Endometrial microvascular endothelial cells (primary cell): ENCODE measurements around the gene KCNF1. TPM values are rescaled to one million over a fixed set of nuclear protein-coding genes. Genes with fewer than 3 reads are reported as not detected.

Experiments
- in situ Hi-C: cut with HindIII; loops from 2 replicates; pipeline ENCODE4 v1.10.0; 2017; ENCODE audit warnings: low sequenced_read_pairs, low pct_unique_long_range_greater_than_20kb; ENCODE audit errors: inconsistent ontology term
- total RNA-seq: library from RNA; depleted of rRNA; stranded (reverse); fragments of >200 nt; gene quantifications from one replicate; pipeline ENCODE4 v1.2.3, GENCODE V29; 2015; ENCODE audit errors: inconsistent ontology term

Gene KCNF1
- total RNA-seq, 1 donor from 2014 or later = not detected

DNA sequence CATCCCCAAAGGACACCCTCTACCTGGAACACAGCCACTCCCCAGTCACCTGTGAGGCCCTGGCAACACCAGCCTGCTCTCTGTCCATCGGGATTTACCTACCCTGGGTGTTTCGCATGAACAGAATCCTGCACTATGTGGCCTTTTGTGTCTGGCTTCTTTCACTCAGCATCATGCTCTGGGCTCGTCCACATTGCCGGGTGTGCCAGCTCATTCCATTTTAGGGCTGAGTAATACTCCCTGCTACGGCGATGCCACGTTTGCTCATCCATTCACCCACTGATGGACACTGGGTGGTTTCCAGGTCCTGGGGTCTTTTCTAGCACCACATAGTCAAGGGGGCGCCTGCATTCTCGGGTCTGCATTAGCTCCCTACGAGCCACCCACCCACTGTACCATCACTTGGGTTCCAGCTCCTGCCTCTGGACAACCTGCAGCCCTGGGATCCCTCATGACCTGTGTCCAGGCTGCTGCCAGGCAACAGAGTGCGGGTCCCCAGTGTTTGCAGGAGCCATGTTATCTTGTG lies 22.0 kb downstream of the KCNF1 start:
- in situ Hi-C loops = no loop called here

DNA sequence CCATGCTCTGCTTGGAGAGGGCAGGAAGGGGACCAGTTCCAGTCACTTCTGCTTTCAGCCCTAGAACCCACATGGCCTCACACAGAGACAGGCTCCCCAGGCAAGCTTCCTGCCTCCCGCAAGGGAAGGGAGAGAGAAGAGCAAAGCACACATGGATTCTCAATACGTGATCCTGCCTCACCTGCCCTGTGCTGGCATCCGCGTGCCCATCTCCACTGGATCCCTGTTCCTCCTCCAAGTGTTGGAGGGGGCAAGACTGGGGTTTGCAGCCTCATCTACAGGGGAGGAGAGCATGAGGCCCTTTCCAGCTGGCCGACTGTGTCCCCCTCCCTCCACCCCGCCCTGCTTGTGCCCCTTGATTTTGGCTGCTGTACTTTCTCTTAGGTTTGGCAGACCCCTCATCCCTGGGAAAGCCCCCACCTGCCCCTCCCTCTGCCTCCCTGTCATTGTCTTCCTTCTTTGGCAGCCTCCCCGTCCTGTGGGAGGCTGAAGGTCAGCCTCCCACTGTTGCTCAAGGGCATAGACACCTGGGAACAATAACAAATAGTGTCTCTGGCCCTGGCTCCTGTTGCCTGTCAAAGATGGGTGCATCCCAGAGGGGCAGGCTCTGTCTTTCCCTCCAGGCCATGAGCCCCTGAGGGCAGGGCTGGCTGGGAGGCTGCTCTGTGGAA lies 22.7 kb downstream of the KCNF1 start:
- in situ Hi-C loops = no loop called here

DNA sequence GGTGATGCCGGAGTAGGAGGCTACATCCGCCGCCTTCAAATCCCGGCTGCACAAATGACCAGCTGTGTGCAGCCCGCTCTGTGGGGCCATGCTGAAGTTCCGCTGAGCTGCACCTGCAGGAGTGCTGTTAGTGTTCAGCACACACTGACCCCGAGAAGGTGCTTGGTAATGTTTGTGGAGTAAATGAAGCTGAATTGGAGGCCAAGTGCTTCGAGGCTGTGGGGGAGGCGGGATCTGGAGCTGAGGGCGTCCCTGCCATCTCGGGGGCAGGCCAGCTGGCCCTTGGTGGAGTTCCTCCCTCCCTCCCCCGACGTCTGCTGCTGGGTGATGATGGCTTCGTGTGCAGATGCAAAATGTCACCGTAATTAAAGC lies 23.2 kb downstream of the KCNF1 start:
- in situ Hi-C loops = no loop called here

DNA sequence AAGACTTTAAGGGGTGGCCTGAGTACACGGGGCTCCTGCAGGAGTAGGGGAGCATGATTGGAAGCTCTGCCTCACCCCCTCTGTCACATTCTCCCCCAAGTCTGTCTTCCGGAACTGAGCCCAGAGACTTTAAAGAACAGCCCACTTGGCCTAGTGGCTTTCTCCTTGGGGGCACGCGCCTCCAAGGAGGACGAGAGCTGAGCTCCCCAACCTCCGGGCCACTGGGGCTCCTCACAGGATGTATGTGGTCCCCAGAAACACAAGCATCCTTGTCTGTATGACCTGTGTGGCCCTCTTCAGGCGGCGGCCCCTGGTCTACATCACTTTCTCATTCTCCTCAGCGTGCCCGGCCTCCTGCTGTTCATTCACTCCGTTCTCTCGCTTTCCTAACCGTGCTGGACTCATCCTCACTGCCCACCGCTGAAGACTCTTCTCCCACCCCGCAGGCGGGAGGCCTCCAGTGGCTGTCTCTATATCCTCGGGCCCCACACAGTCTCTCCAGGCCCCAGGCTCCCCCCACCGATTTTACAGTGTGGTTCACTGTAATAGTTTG lies 23.7 kb downstream of the KCNF1 start:
- in situ Hi-C loops = no loop called here

DNA sequence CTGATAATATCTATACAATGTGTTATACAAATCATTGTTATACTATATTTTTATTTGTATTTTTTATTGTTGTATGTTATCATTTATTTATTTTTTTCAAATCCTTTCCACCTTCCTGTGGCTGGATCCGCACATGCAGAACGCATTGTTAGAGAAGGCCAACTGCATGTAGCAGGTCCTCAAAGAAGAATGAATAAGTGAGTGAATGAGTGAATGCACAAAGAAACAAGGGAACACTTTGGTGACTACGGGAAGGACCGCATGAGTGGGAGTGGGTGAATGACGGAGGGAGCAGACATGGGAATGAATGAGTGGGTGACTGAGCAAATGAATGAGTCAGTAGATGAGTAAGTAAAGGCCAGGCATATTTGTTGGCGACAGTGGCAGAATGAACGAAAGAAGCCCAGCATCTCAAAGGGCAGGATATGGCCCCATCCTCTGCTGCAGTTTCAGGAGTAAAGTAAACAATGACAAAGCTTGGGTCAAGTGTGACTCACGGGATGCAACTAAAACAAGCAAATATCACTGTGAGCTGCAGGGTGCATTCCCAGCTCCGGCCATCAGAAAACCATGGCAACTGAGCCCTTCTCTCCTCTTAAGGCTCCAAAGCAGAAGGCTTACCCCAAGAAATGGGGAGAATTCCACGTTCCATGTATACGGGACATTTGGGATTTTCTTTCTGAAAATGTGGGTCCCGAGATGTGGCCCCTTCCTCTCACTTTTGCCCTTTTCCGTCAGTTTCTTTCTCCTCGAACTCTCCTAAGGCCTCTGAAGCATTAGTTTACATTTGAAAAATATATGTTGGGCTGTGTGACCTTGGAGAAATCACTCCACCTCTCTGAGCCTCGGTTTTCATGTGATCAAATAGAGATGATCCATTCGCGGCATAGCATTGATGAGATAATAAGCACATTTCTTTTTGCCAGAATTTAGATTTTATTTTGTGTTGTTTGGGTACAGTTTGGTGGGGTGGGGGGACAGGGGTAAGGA lies 24.5 kb downstream of the KCNF1 start:
- in situ Hi-C loops = no loop called here

DNA sequence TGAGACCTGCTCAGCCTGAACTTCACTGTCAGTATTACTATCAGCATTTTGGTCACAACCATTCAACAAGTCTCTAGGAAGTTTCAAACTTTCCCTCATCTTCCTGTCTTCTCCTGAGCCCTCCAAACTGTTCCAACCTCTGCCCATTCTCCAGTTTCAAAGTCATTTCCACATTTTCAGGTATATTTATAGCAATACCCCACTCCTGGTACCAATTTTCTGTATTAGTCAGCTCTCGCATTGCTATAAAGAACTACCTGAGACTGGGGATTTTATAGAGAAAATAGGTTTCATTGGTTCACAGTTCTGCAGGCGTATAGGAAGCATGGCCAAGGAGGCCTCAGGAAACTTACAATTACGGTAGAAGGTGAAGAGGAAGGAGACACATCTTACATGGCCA lies 27.3 kb downstream of the KCNF1 start:
- in situ Hi-C loops = no loop called here

DNA sequence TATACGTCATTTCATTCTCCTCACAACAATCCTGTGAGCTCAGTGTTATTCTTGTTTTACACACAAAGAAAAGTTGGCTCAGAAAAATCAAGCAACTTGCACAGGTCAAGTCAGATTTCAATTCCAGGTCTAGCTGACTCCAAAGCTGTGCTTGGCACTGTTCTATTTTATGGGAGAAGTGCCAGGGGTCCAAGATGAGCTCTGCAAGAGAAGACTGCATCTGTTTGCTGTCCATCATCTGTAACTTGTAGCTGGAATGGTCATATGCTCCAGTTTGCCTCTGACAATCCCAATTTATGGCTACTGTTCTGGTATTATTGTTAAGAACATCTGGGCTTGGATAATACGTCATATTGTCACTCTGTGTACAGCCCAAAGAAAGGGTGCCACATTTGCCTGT lies 28.9 kb downstream of the KCNF1 start:
- in situ Hi-C loops = no loop called here

DNA sequence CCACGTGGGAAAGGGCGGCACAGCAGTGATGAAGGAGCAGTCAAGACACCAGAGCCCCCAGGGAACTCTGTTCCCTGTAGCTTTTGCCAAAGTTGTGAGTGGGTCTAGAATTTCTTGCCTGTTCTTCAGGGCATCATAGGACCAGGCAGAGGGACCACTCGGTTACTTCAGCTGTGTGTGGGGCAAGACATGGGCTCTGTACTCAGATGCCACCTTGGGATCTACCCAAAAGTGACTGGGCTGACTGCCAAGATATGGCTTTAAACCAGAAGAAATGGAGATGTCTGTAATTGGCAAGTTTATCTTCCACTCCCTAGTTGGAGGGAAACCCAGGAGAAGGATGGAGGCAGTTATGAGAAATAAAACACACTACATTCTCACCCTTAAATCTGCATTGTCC lies 29.6 kb downstream of the KCNF1 start:
- in situ Hi-C loops = no loop called here

DNA sequence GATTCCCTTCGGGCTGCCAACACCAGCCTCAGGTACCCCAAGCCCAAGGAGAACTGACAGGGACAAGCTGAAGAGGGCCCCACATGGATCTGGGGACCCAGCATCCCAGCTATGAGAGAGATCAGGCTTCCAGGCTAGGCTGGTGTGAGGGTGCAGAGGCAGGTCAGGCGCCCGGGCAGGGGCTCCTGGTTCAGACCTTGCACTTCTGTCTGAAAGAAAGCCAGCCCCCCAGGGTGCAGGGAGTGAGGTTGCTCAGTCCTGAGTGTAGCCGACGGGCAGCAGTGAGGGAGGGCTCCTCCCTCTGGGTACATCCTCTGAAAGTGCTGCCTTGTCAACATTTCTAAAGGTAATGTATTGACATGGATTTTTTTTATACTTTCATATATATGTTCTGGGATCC lies 33.1 kb downstream of the KCNF1 start:
- in situ Hi-C loops = no loop called here

DNA sequence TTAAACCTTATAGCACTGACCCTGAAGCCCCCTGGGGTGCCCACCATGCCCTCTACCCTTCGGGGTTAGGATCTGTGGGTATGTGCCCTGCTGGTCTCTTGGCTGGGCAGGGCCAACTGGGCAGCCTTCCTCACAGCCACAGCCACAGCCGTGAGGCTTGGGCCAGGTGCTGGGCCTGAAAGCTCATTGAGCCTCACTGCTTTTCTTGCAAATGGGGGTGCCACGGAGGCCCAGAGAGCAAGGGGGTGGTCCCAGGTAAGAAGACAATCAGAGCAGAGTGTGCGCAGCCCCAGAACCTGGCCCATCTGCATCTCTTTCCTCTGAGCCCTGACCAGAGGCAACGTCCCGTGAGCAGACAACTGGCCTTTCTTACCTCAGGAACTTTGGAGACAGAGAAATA lies 34.7 kb downstream of the KCNF1 start:
- in situ Hi-C loops = no loop called here

DNA sequence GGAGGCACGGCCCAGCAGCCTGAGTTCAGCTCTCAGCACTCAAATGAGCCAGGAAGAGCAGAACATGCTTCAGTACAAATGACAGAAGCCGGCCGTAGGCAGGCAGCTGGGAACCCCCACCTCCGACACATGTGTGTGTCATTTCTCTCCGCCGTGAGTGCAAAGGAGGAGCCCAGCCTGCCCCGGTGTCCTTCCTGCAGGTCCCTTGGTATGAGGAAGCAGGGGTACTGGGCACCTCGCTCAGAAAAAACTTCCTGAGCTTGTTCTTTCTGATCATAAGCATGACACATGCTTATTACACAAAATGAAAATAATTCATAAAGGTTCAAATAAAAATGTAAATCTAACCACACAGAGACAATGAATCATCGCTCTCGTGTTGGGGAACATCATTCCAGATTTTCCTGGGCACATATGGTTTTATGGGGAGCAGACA lies 35.3 kb downstream of the KCNF1 start:
- in situ Hi-C loops = no loop called here

DNA sequence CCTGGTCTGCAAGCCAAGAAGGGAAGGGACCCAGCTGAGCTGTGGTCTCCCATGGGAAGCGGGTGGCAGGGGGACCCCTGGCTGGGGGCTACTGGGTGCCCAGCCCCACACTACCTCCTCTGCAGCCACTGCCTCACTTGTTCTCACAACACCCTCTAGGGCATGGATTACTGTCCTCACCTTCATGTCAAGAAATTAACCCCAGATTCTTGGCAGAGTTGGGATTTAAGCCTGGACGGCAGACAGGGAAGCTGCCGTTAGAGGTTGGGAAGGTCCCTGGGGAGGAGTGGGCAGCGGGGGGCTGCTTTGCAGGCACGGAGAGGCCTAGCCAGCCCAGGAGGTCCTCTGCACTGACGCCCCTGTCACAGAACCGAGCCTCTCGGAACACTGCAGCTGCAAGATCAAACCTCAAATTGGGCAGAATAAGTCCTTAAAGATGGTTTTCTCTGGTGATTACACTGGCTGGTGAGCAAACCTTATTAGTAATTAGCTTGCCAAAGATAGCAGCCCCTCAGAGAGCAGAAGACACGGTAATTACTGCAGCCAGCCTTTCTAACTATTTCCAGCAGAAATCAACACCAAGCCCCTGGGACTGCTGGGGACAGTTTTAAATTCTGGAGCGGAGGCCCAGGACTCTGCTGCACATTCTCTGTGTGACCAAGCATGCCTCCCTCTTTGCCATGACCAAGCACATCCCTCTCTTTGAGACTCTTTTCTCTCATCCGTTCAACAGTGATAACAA lies 35.9 kb downstream of the KCNF1 start:
- in situ Hi-C loops = no loop called here

DNA sequence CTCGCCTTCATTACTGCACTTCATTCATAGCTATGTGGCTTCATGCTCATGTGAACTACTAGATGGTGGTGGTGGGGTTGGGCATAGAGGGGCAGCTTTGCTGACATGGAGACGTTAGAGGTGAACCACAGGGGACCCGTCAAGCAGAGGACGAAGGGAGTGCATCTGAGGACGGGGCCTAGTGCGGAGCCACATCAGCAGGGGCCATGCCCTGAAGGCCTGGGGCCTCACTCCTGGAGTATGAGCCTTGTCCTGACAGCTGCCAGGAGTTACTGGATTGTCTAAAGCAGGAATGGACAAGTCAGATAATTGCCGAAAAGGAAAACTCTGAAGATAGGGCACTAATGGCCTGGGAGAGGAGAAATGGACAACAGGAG lies 36.4 kb downstream of the KCNF1 start:
- in situ Hi-C loops = no loop called here

DNA sequence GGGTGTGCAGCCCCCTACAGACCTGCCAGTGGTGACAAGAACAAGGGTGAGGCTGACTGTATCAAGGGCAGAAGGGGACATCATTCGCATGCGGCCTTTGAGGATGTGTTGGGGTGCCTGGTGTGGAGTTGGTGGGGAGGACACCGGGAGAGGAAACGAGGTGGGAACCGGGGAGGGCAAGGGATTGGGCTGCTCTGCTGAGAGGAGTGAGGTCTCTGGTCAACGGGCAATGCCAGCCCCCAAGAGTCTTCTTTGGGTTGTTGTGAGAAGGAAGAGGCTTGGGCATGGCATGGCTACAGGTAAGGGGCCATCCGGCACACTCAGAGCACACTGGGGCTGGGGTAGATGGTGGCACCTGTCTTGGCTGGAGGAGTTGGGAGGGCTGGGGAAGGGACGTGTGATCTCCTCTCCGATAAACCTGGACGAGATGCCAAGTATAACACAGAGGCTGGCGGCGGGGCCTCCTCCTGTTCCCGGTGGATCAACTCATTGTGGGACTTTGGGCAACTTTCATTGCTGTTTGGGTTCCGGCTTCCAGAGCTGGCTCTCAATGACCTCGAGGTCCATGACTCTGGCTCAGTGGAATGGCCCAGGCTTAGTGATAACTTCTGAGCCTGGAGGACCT lies 37.0 kb downstream of the KCNF1 start:
- in situ Hi-C loops = no loop called here

DNA sequence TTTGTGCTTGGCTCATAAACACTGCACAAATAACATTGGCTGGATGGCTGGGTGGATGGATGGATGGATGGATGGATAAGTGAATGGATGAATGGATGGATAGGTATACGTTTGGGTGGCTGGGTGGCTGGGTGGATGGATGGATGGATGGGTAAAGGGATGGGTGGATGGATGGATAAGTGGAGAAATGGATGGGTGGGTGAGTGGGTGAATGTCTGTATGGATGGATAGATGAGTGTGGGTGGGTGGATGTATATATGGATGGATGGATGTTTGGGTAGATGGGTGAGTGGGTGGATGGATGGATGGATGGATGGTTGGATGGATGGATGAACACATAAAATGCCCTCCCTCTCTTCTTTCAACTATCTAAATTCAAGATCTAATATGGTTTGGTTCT lies 38.1 kb downstream of the KCNF1 start:
- in situ Hi-C loops = no loop called here

DNA sequence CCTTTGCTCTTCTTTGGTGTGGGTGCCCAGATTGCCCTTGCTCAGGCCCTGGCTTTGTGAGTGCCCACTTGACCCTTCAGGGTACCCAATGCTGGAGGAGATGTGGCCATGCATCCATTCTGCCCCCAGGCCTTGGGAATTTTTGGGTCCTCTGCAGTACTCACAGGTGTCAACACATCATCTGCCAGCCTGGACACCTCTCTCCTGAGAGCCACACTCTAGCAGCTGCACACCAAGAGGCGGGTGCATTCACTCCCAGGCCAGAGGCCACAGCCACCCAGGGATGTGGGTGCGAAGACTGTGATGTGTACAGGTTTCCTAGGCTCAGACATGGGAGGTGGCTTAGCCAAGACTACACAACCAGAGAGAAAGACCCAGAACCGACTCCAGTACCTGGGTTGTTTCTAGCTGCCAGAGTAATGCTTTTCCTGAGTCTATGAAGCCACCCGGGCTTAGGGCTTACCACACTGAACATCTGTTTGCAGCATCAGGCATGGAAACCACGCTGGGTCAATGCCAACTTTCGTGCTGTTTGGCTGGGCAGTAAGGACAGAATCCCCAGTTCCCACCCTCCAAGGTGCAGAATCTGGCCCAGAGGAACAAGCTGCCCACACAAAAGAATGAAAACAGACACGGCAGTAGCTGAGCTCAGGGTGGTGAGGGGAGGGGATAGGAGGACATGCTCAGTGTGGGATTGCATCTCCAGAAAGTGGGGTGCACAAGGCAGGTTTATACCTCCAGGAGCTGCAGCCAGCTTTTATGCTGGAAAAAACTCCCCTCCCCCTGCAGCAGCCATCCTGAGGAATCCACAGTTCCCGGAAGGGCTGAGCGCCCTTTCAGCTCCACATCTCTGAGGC lies 40.1 kb downstream of the KCNF1 start:
- in situ Hi-C loops = no loop called here

DNA sequence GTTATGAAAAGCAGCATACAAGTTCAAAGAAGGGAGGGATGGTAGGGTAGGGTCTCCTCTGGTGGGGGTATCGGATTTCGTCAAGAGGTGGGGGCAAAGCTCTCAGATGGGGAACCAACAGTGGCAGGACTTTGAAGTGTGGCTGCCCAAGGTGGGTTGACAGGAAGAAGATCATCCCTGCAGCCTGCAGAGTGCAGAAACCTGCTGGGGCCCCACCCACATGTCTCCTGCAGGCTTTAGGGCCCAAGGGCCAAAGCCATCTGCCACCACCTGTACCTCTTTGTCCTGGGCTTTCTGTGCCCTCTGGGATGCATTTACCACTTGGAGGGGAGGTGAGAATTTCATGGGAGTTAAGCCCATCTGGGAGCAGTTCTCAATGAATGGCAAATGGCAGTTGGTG lies 42.7 kb downstream of the KCNF1 start:
- in situ Hi-C loops = no loop called here
